ENCODE data around the gene FAM227B.
"Not testable (repeated sequence)": the region's sequence is repeated elsewhere in the genome, so short reads cannot be mapped to it uniquely, and the experiment has no call there.

FAM227B gene

GRCh38 chr15:49490966-49491365 is 129.7 kb downstream of the FAM227B start:
- no peak for DNase-seq

DNA sequence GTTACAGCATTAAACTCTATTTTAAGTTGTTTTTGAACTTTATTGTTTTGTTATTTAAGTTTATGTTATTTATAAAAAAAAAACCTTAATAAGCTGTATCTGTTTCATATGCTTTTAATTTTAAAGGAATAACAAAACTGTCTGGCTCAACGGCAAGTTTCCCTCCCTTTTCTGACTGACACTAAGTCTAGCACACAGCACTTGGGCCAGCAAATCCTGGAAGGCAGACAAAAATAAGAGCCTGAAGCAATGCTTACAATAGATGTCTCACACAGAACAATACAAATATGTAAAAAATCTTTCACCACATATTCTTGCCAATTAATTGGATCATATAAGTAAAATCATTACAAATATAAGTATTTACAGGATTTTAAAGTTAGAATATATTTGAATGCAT is 135.2 kb downstream of the FAM227B start:
- DNase-seq, result not testable (repeated sequence)

GRCh38 chr15:49478982-49479381 is 141.6 kb downstream of the FAM227B start:
- not testable (repeated sequence) for DNase-seq

GRCh38 chr15:49478021-49478420 is 142.6 kb downstream of the FAM227B start:
- not testable (repeated sequence) for DNase-seq

GRCh38 chr15:49473031-49473430 is 147.6 kb downstream of the FAM227B start:
- DNase-seq, result no peak

DNA sequence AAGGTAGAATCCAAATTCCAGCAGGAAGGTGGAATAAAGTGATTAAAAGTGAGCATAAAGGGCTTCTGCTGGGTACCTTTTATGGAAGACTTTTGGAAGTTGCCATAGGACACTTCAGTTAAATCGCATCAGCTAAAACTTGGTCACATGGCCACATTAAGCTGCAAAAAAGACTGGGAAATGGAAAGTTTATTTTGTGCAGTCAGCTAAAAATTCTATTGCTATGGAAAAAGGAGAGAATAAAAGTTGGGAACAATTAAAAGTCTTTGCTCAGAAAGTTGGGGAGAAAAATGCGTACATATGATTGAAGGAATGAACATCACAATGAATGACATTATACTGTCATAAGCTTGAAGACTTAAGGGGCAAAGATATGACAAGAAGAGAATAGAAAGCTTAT is 148.3 kb downstream of the FAM227B start:
- DNase-seq, result no peak

DNA sequence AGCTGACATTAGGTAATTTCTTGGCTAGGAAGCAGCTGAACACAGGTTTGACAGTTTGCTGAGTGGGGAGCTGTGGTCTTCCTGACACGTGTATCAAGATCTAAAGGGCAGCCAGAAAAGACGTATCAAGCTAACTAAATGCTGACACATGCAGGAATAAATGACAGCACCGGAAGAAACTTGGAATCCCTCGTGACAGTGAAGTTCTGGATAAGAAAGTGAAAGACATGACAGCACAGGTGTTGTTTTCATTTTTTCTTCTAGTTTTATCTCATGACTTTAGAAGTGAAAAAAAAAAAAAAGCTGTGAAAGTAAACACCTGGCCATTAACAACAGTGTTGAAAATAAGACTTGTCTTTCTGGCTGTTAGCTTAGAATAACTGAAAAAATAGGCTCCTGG is 148.9 kb downstream of the FAM227B start:
- no peak for DNase-seq

- DNase-seq, result peak; percentile 69
Measured at GRCh38 chr15:49471248-49471647, 149.4 kb downstream of the FAM227B start.

- no peak for DNase-seq
Measured at GRCh38 chr15:49468481-49468839, 152.2 kb downstream of the FAM227B start.

GRCh38 chr15:49467746-49468480 is 152.7 kb downstream of the FAM227B start:
- no peak for DNase-seq

GRCh38 chr15:49466119-49466518 is 154.5 kb downstream of the FAM227B start:
- no peak for DNase-seq

DNA sequence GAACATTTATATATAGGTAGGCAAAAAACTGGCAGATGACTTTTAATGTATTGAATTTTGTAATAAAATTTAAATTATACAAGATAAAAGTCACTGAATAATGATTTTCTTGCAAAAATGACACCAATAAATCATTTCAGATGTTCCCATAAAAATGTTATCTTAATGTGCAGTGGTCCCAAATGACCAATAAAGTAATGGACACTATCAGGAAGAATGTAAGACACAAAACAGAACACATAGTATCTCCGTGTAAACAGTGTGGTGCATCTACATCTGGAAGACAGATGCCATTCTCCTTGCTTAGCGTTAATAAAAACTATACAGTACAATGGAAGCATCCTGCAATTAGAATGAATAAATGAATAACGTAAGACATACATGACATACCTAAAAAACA is 156.1 kb downstream of the FAM227B start:
- no peak for DNase-seq

DNA sequence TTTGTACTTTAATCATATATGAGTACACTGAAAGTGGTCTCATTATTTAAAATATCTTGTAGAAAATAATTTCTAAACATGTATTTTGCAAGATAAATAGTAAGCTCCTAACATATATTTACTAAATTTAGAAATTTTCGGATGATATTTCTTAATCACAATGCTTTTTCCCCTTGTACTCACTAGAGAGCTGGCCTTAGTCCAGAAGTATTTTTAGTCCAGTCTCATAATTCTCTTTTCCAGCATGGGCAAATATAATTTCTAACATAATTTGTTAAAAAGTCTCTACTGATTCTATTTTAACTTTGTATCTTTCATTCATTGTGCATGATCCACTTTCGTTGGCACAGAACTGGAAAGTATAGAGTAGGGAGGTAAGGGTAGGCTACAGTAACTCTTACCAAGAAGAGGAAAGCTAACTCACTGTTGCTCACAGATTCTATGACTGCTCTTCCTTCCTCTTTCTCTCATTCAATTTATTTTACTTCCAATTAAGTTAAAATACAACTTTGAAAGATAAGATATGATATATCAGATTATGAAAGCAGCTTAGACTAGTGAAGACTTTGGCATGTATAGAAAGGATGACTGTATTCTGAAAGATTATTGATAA is 158.3 kb downstream of the FAM227B start:
- DNase-seq, result no peak

GRCh38 chr15:49460411-49460941 is 160.1 kb downstream of the FAM227B start:
- DNase-seq, result no peak

DNA sequence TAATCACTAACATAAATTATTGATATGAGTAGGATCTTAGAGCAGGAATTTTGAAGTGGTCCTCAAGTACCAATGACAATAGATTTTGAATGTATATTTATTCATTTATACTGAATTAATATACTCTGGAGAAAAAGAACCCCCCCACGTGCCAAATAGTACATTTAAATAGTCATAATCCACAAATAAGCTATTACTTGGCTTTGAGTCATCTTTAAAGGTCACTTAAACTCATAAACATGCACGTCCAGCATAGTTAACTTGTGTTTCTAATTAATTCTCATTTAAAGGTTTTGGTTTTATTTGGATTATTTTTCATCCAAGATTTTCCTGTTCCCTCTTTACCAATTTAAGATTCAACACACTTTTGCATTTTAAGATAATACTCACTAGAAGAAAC is 162.5 kb downstream of the FAM227B start:
- no peak for DNase-seq

- no peak for DNase-seq
Measured at GRCh38 chr15:49456166-49456565, 164.5 kb downstream of the FAM227B start.

DNA sequence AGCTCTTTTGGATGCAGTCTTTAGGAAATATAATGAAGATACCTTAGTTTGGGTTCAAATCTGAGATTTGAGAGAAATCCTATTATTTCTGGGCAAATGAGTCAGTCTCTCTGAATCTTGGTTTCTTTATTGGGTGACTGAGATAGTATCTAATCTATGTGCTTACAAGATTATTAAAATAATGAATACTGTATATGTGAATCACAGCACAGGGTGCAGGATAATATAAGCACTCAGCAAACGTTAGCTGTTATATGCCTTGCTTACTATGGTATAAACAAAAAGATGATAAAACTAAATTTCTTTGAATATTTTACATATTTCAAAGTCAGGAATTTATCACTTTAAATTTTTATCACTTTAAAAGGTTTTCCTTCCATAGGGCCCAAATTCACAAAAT is 168.0 kb downstream of the FAM227B start:
- DNase-seq, result no peak

DNA sequence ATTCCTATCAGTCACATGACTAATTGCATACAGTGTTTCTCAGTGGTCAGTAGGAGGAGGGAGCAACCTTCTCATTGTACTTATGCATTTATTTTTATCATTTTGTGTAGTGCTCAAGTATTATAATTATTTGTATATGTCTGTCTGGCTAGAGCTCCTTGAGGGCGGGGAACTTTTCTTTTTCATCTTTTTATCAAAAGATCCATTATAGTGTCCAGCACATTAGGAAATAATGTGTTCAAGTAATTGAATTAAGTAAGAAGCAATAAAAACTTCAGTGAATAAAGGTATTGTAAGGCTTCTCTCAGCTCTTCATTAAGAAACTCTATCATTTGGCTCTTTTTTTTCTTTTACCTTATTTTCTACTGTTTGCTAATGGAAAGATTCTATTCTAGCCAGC is 178.8 kb downstream of the FAM227B start:
- DNase-seq, result no peak

- DNase-seq, result no peak
Measured at GRCh38 chr15:49441356-49441755, 179.3 kb downstream of the FAM227B start.

DNA sequence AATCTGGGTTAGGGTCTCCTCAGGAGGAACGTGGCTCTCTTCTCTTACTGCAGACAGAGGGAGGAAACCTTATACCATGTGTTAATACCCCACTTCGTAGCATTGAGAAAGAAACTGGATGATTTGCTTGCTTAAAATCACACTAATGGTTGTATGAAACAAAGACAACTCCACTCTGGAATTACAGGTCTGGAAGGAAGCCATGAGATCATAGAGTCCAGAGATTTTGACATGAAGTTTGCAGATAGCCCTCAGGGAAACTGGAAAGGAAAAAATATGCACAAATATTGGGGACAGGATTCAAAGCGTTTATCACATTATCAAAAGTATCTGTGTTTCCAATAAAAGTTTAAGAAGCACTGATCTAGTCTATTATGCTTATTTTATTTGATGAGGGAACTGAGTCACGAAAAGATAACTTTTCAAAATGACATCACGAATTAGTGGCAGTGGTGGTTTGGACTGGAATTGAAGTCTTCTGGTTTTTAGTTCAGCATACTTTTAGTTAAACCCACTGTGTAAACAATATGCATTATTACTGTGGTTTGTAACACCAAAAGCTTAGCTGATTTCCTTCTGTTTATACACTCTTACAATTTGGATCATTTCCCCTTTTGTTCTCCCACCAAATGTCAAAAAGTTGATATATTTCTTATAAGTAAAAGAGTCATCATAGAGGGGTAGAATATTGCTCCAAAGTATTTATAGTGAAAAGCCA is 180.8 kb downstream of the FAM227B start:
- no peak for DNase-seq

DNA sequence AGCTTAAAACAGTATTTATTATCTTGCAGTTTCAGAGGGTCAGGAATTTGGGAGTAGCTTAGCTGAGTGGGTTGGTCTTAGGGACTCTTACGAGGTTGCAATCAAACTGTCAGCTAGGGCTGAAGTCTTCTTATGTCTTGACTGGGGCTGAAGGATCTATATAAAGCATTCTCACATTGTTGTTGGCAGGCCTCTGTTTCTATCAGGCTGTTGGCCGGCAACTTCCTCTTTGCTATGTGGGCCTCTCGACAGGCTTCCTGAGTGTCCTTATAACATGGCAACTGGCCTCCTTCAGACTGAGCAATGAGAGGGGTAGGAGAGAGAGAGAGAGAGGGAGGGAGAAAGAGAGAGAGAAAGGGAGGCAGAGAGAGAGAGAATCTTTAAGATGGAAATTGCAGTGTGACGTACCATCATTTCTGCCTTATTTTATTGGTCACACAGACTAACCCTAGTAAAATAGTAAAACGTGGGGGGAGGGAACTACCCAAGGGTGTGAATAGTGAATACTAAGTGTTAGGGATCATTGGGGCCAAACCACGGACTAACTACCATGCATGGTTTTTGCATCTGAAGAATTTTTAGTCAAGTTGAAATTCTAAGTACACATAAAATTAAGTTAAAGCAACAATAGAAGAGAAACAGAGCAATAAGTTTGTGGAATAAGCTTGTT is 181.5 kb downstream of the FAM227B start:
- DNase-seq, result no peak

GRCh38 chr15:49436751-49437150 is 183.9 kb downstream of the FAM227B start:
- DNase-seq, result no peak

DNA sequence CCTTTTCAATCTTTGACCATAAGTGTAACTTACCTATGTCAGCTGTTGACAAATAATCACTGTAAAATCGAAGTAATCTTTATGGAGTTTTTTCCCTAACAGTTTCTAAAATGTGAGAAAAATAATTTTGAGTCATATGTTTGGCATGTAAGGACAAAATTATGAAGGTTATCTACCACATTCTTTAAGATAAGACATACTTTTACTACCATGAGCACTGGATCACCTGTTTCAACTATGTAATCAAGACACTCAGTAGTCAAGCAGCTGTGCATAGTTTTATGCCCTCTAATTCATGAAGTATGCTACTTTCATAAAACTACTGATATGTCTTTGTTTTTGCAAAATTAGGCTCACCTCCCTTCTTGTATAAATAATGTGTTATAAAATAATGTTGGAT is 185.4 kb downstream of the FAM227B start:
- no peak for DNase-seq
